ENCODE measurements around the gene MND1. TPM values are rescaled to one million over a fixed set of nuclear protein-coding genes. Genes with fewer than 3 reads are reported as not detected.
"Not testable (repeated sequence)": the region's sequence is repeated elsewhere in the genome, so short reads cannot be mapped to it uniquely, and the experiment has no call there.

MND1 gene
- polyA plus RNA-seq, 1 donor from 2014 or later = not detected

GRCh38 chr4:153428941-153429475, 84.5 kb downstream of the MND1 start:
- Mint-ChIP-seq H3K27me3 (no peaks in the 10 kb centered on the region), H3K27ac (no peak overlapping the region), H3K36me3 (no peaks in the 10 kb centered on the region), H3K4me1 (peaks cover 33 to 46% (median 43%) of the 10 kb centered on the region in 3 donors), H3K4me3 (peak overlapping the region in 1 of 4 donors; percentile 9), H3K9me3 (no peaks in the 10 kb centered on the region)

GRCh38 chr4:153432965-153433753, 88.7 kb downstream of the MND1 start:
- Mint-ChIP-seq H3K4me3 (peak overlapping the region; percentile 79 to 96 (median 88)), H3K27ac (peak overlapping the region; percentile 85 to 96 (median 95)), H3K9me3 (no peaks in the 10 kb centered on the region), H3K36me3 (no peaks in the 10 kb centered on the region), H3K4me1 (peaks cover 20 to 44% (median 38%) of the 10 kb centered on the region in 3 donors), H3K27me3 (no peaks in the 10 kb centered on the region)

- no peaks in the 10 kb centered on the region for H3K9me3 Mint-ChIP-seq
- H3K27ac Mint-ChIP-seq = peak overlapping the region; percentile 85 to 96 (median 95)
- H3K36me3 Mint-ChIP-seq = no peaks in the 10 kb centered on the region
- H3K4me1 Mint-ChIP-seq = peaks cover 25 to 46% (median 36%) of the 10 kb centered on the region in 3 donors
- peak overlapping the region; percentile 79 to 96 (median 88) for H3K4me3 Mint-ChIP-seq
- no peaks in the 10 kb centered on the region for H3K27me3 Mint-ChIP-seq
These were observed 89.2 kb downstream of the MND1 start for GRCh38 chr4:153433754-153434105.

GRCh38 chr4:153434190-153434589, 89.7 kb downstream of the MND1 start:
- Mint-ChIP-seq H3K9me3 (no peaks in the 10 kb centered on the region), H3K27me3 (no peaks in the 10 kb centered on the region), H3K36me3 (no peaks in the 10 kb centered on the region), H3K4me3 (peak overlapping the region; percentile 79 to 96 (median 88)), H3K4me1 (peaks cover 27 to 45% (median 38%) of the 10 kb centered on the region in 3 donors), H3K27ac (peak overlapping the region; percentile 85 to 96 (median 95))

- Mint-ChIP-seq H3K27ac (peak overlapping the region; percentile 78 to 95 (median 94)), H3K36me3 (no peaks in the 10 kb centered on the region), H3K4me3 (peak overlapping the region; percentile 71 to 88 (median 84)), H3K9me3 (no peaks in the 10 kb centered on the region), H3K27me3 (no peaks in the 10 kb centered on the region), H3K4me1 (peaks cover 32 to 44% (median 35%) of the 10 kb centered on the region in 3 donors)
These were observed 94.6 kb downstream of the MND1 start for GRCh38 chr4:153438916-153439756.

- peaks cover 32 to 40% (median 32%) of the 10 kb centered on the region in 3 donors for H3K4me1 Mint-ChIP-seq
- peak overlapping the region; percentile 71 to 88 (median 84) for H3K4me3 Mint-ChIP-seq
- no peaks in the 10 kb centered on the region for H3K27me3 Mint-ChIP-seq
- H3K9me3 Mint-ChIP-seq = no peaks in the 10 kb centered on the region
- no peaks in the 10 kb centered on the region for H3K36me3 Mint-ChIP-seq
- H3K27ac Mint-ChIP-seq = peak overlapping the region; percentile 78 to 95 (median 94)
These were observed 95.3 kb downstream of the MND1 start for GRCh38 chr4:153439831-153440230.

- Mint-ChIP-seq H3K36me3 (no peaks in the 10 kb centered on the region), H3K27me3 (no peaks in the 10 kb centered on the region), H3K9me3 (no peaks in the 10 kb centered on the region), H3K4me3 (peak overlapping the region; percentile 71 to 86 (median 84)), H3K4me1 (peaks cover 32 to 40% (median 32%) of the 10 kb centered on the region in 3 donors), H3K27ac (peak overlapping the region; percentile 78 to 95 (median 94))
These were observed 96.0 kb downstream of the MND1 start for GRCh38 chr4:153440475-153440874.

- H3K27me3 Mint-ChIP-seq = no peaks in the 10 kb centered on the region
- H3K27ac Mint-ChIP-seq = peak overlapping the region in 2 of 3 donors; percentile 22 to 35
- H3K4me1 Mint-ChIP-seq = peaks cover 13 to 19% (median 17%) of the 10 kb centered on the region in 3 donors
- no peaks in the 10 kb centered on the region for H3K9me3 Mint-ChIP-seq
- no peak overlapping the region for H3K4me3 Mint-ChIP-seq
- no peaks in the 10 kb centered on the region for H3K36me3 Mint-ChIP-seq
These were observed 102.9 kb downstream of the MND1 start for GRCh38 chr4:153447175-153447905.

GRCh38 chr4:153448003-153448731, 103.7 kb downstream of the MND1 start:
- Mint-ChIP-seq H3K9me3 (no peaks in the 10 kb centered on the region), H3K27ac (peak overlapping the region in 1 of 3 donors; percentile 22)

GRCh38 chr4:153449338-153449737, 104.8 kb downstream of the MND1 start:
- H3K4me3 Mint-ChIP-seq = peak overlapping the region in 1 of 4 donors; percentile 10
- H3K27ac Mint-ChIP-seq = peak overlapping the region in 2 of 3 donors; percentile 71 to 74
- H3K4me1 Mint-ChIP-seq = peaks cover 10 to 16% (median 12%) of the 10 kb centered on the region in 3 donors
- no peaks in the 10 kb centered on the region for H3K9me3 Mint-ChIP-seq
- no peaks in the 10 kb centered on the region for H3K27me3 Mint-ChIP-seq
- H3K36me3 Mint-ChIP-seq = no peaks in the 10 kb centered on the region

More at GRCh38 chr4:153448003-153448731, 103.7 kb downstream of the MND1 start:
- H3K4me1 Mint-ChIP-seq = peaks cover 12 to 16% (median 15%) of the 10 kb centered on the region in 3 donors
- H3K27me3 Mint-ChIP-seq = no peaks in the 10 kb centered on the region
- H3K36me3 Mint-ChIP-seq = no peaks in the 10 kb centered on the region
- H3K4me3 Mint-ChIP-seq = no peak overlapping the region

GRCh38 chr4:153450544-153450917, 106.0 kb downstream of the MND1 start:
- Mint-ChIP-seq H3K4me3 (peak overlapping the region in 1 of 4 donors; percentile 82), H3K27me3 (no peaks in the 10 kb centered on the region), H3K27ac (peak overlapping the region in 2 of 3 donors; percentile 11 to 18), H3K36me3 (no peaks in the 10 kb centered on the region), H3K9me3 (no peaks in the 10 kb centered on the region), H3K4me1 (peaks cover 10 to 16% (median 12%) of the 10 kb centered on the region in 3 donors)

GRCh38 chr4:153451145-153451544, 106.7 kb downstream of the MND1 start:
- H3K27me3 Mint-ChIP-seq, H3K36me3 Mint-ChIP-seq, H3K4me3 Mint-ChIP-seq, H3K9me3 Mint-ChIP-seq, H3K27ac Mint-ChIP-seq: not testable (repeated sequence)
- peaks cover 10 to 16% (median 12%) of the 10 kb centered on the region in 3 donors for H3K4me1 Mint-ChIP-seq

- Mint-ChIP-seq H3K27me3 (no peaks in the 10 kb centered on the region), H3K4me3 (peak overlapping the region in 1 of 4 donors; percentile 24), H3K36me3 (no peaks in the 10 kb centered on the region), H3K9me3 (no peaks in the 10 kb centered on the region), H3K4me1 (peaks cover 10 to 16% (median 12%) of the 10 kb centered on the region in 3 donors), H3K27ac (no peak overlapping the region)
These were observed 107.6 kb downstream of the MND1 start for GRCh38 chr4:153451911-153452657.

Data from IgD-negative memory B cell (primary cell).